IMR-90 (cell line): ENCODE data around the gene KCNIP3. TPM values are rescaled to one million over a fixed set of nuclear protein-coding genes. Genes with fewer than 3 reads are reported as not detected.

Source experiments
- ATAC-seq: fragments of 200-7000 bp; cut with Tn5 transposase; 2 replicates; pipeline ENCODE4 v1.9.1; 2020; ENCODE audit warnings: low read depth, mild to moderate bottlenecking, moderate library complexity
- BruUV-seq: library from RNA; stranded (reverse); fragments of 400-500 nt; replicated peaks from 2 replicates; lab custom pipeline; 2021; lab: Mats Ljungman, UMichigan
- CTCF ChIA-PET: fragments of 300-600 bp; formaldehyde crosslinking; extraction: SDS; loops from one replicate; lab custom pipeline; 2021; ENCODE audit warnings: antibody characterized with exemption; lab: Yijun Ruan, JAX
- POLR2A ChIA-PET: fragments of 300-600 bp; sonication (Branson Sonifier 250); formaldehyde crosslinking; loops from one replicate; lab custom pipeline; 2022; ENCODE audit warnings: antibody characterized with exemption; ENCODE audit not compliant: unreplicated experiment; lab: Charles Lee
- DNase-seq: peaks from one replicate; pipeline ENCODE4 v3.0.0; 2013
- H2AFZ ChIP-seq: replicated peaks from 2 replicates; pipeline ENCODE3; 2013; ENCODE audit warnings: low read length, mild to moderate bottlenecking; ENCODE audit not compliant: poor library complexity
- H2AK5ac ChIP-seq: 2 replicates; pipeline ENCODE4 v1.6.1; 2013; ENCODE audit warnings: low read depth, low read length, inconsistent platforms
- H2AK9ac ChIP-seq: replicated peaks from 2 replicates; pipeline ENCODE3; 2013; ENCODE audit warnings: mild to moderate bottlenecking, low read depth, low read length, moderate library complexity; ENCODE audit not compliant: poor library complexity
- H2BK120ac ChIP-seq: 2 replicates; pipeline ENCODE4 v1.6.1; 2013; ENCODE audit warnings: low read depth, low read length, inconsistent platforms
- H2BK15ac ChIP-seq: 3 replicates; pipeline ENCODE4 v1.6.1; 2013; ENCODE audit warnings: low read depth, low read length, inconsistent platforms
- H2BK20ac ChIP-seq: 2 replicates; pipeline ENCODE4 v1.6.1; 2013; ENCODE audit warnings: low read depth, mild to moderate bottlenecking, inconsistent platforms, low read length, moderate library complexity
- H2BK5ac ChIP-seq: 2 replicates; pipeline ENCODE4 v1.6.1; 2013; ENCODE audit warnings: mild to moderate bottlenecking, low read depth, low read length, inconsistent platforms; ENCODE audit not compliant: poor library complexity, severe bottlenecking
- H3K14ac ChIP-seq: replicated peaks from 2 replicates; pipeline ENCODE4 v1.6.1; 2013; ENCODE audit warnings: low read depth, low read length, inconsistent platforms
- H3K18ac ChIP-seq: 2 replicates; pipeline ENCODE4 v1.6.1; 2013; ENCODE audit warnings: low read depth, low read length, control low read depth
- H3K23ac ChIP-seq: 2 replicates; pipeline ENCODE4 v1.6.1; 2013; ENCODE audit warnings: low read depth, low read length, inconsistent platforms
- H3K27ac ChIP-seq: 2 replicates; pipeline ENCODE4 v1.5.1; 2013; ENCODE audit warnings: mild to moderate bottlenecking, control low read depth, low read length; ENCODE audit not compliant: insufficient read depth
- H3K27me3 ChIP-seq: 2 replicates; pipeline ENCODE4 v1.6.1; 2013; ENCODE audit warnings: low read length; ENCODE audit not compliant: control insufficient read depth, insufficient read depth
- H3K36me3 ChIP-seq: 2 replicates; pipeline ENCODE4 v1.6.1; 2013; ENCODE audit warnings: low read length, mixed read lengths; ENCODE audit not compliant: control insufficient read depth, insufficient read depth
- H3K4ac ChIP-seq: 2 replicates; pipeline ENCODE4 v1.6.1; 2013; ENCODE audit warnings: low read depth, low read length, inconsistent platforms
- H3K4me1 ChIP-seq: 2 replicates; pipeline ENCODE4 v1.6.1; 2013; ENCODE audit warnings: low read length, mixed read lengths; ENCODE audit not compliant: control insufficient read depth, insufficient read depth
- H3K4me2 ChIP-seq: 2 replicates; pipeline ENCODE4 v1.6.1; 2013; ENCODE audit warnings: low read depth, mild to moderate bottlenecking, control low read depth, low read length, moderate library complexity
- H3K4me3 ChIP-seq: 2 replicates; pipeline ENCODE4 v1.5.1; 2013; ENCODE audit warnings: low read depth, mild to moderate bottlenecking, control low read depth, low read length, moderate library complexity; ENCODE audit not compliant: insufficient read depth
- H3K56ac ChIP-seq: 2 replicates; pipeline ENCODE4 v1.6.1; 2013; ENCODE audit warnings: low read length, inconsistent platforms; ENCODE audit not compliant: insufficient read depth; ENCODE audit errors: extremely low read depth
- H3K79me1 ChIP-seq, 2 experiments: 2 replicates each; pipeline ENCODE4 v1.6.1; 2013; ENCODE audit warnings: low read length in 2 of 2, inconsistent platforms in 1 of 2, low read depth in 1 of 2
- H3K9ac ChIP-seq: 2 replicates; pipeline ENCODE4 v1.6.1; 2013; ENCODE audit warnings: low read depth, low read length, control low read depth
- H3K9me1 ChIP-seq: 2 replicates; pipeline ENCODE4 v1.6.1; 2013; ENCODE audit warnings: low read length, inconsistent platforms; ENCODE audit not compliant: insufficient read depth
- H3K9me3 ChIP-seq: 2 replicates; pipeline ENCODE4 v1.6.1; 2013; ENCODE audit warnings: low read length; ENCODE audit not compliant: control insufficient read depth, insufficient read depth
- H4K20me1 ChIP-seq: 2 replicates; pipeline ENCODE4 v1.6.1; 2013; ENCODE audit warnings: low read length, inconsistent platforms; ENCODE audit not compliant: insufficient read depth
- H4K5ac ChIP-seq: 2 replicates; pipeline ENCODE4 v1.6.1; 2013; ENCODE audit warnings: mild to moderate bottlenecking, low read depth, low read length, control low read depth
- H4K8ac ChIP-seq, 2 experiments: 2 replicates each; pipeline ENCODE4 v1.6.1; 2013; ENCODE audit warnings: low read depth in 2 of 2, low read length in 2 of 2, control low read depth in 1 of 2, inconsistent platforms in 1 of 2
- H4K91ac ChIP-seq: 2 replicates; pipeline ENCODE4 v1.6.1; 2013; ENCODE audit warnings: low read depth, low read length, inconsistent platforms; ENCODE audit not compliant: insufficient read depth
- CEBPB ChIP-seq: IDR thresholded peaks from 2 replicates; pipeline ENCODE4 v1.6.1; 2012; ENCODE audit warnings: low read depth, low read length, improper control_type of control experiment
- FOS ChIP-seq: fragments of 150-350 bp; IDR thresholded peaks from 2 replicates; pipeline ENCODE4 v1.6.1; 2016; ENCODE audit warnings: low read depth, low read length
- MAFK ChIP-seq: IDR thresholded peaks from 2 replicates; pipeline ENCODE4 v1.6.1; 2012; ENCODE audit warnings: low read depth, low read length, improper control_type of control experiment
- POLR2A ChIP-seq: IDR thresholded peaks from 2 replicates; pipeline ENCODE4 v1.6.1; 2012; ENCODE audit warnings: mild to moderate bottlenecking, low read depth, low read length
- RCOR1 ChIP-seq: IDR thresholded peaks from 2 replicates; pipeline ENCODE4 v1.6.1; 2012; ENCODE audit warnings: mild to moderate bottlenecking, low read length, improper control_type of control experiment; ENCODE audit not compliant: insufficient replicate concordance
- WGBS, 2 experiments: methylation state at CpG; one replicate each; pipeline versions ENCODE4 v1.1.5 to v1.1.7; 2013; ENCODE audit warnings: missing lambda C conversion rate in 2 of 2; ENCODE audit not compliant: insufficient read length in 1 of 2; ENCODE audit errors: extremely low coverage in 2 of 2; 5-methylcytosine and 5-hydroxymethylcytosine counted together
- dilution Hi-C: fragments of 300-500 bp; cut with HindIII; formaldehyde crosslinking; loops from one replicate; pipeline ENCODE4 v1.14.3; 2018; ENCODE audit warnings: low sequenced_read_pairs; ENCODE audit not compliant: unreplicated experiment
- in situ Hi-C: fragments of 300-500 bp; cut with MboI; formaldehyde crosslinking; loops from 3 replicates; pipeline ENCODE4 v1.14.3; 2019; ENCODE audit warnings: low sequenced_read_pairs, inconsistent platforms, mixed read lengths
- intact Hi-C: fragments of 100-400 bp; cut with micrococcal nuclease; formaldehyde crosslinking; loops from 2 replicates; pipeline ENCODE4 v1.10.0; 2022
- polyA plus RNA-seq, 3 experiments: library from polyadenylated mRNA; depleted of rRNA; stranded (reverse); fragments of >200 nt; gene quantifications; 2 replicates each; pipeline ENCODE4 v1.2.3, GENCODE V29; 2012; ENCODE audit warnings: low replicate concordance in 1 of 3
- total RNA-seq: library from RNA; depleted of rRNA; stranded (reverse); fragments of >200 nt; gene quantifications from 2 replicates; pipeline ENCODE4 v1.2.3, GENCODE V29; 2012
- TF ChIP-seq, protein P1 (sequence below): fragments of 150-350 bp; IDR thresholded peaks from 2 replicates; pipeline ENCODE4 v1.6.1; 2017; ENCODE audit warnings: mild to moderate bottlenecking, antibody characterized with exemption, low read length, low read depth

Gene KCNIP3
- total and polyA plus RNA-seq, 2 of the 4 experiments (the other 2 are of a cell fraction) = 0.72 to 1.4 TPM

DNA sequence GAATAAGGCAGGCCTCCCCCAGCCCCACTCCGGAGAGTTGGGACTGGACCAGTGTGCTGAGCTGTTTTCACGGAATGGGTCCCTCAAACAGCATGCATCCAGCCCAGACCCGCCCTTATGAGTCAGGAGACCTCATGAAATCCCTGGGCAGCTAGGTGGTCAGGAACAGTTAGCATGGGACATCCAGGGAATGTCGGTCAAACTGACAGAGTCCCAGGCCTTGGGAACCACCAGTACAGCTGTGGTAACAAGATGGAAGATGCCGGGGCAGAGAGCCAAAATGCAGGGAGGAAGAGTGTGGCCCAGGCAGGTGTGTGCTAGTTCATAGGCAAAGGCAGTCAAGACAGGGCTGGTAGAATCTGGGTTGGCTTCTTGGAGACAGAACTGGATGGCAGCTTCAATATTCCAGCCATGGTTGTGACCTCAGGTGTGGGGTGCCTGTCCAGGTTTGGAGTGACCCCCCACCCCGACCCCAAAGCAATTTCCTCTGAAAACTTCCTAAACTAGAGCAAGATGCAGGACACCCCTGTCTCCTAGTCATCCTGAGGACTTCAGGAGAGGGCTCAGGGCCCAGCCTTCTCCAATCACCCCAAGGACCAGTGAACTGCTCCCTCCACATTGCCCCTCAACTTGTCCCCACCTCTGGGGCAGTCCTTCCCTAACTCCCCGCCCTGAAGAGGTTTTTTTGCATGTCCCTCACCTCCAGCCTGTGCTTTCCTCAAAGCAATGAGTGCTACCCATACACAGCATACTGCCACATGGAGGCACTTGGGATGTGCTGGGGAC lies 46.5 kb downstream of the KCNIP3 start:
- 65% methylated on average over 5 of the region's 7 CpGs; no CpG with 5 or more reads in 1 of the 2 experiments for WGBS, 2 experiments
- no TSS peak for BruUV-seq
- H2AK5ac ChIP-seq = no peak overlapping the region
- no peak overlapping the region for H4K5ac ChIP-seq
- ChIA-PET CTCF (interaction anchor here (1.1 kb wide), 1 partner anchor 44 kb away, joined by 3 read pairs; no protein-coding TSS in a partner anchor), POLR2A (interaction anchor here (0.6 kb wide), 1 partner anchor 131 kb away, joined by 4 read pairs; no protein-coding TSS in a partner anchor)
- H3K27me3 ChIP-seq = peaks cover 35% of the 10 kb centered on the region
- intact Hi-C loops (loop anchor here (2.0 kb wide), 1 partner anchor 59 kb away; the partner anchor contains the start of gene FAHD2A), dilution Hi-C loops (no loop called here), in situ Hi-C loops (no loop called here)
- ATAC-seq (no peak), DNase-seq (no peak)
- no peak overlapping the region for H3K23ac ChIP-seq
- no peaks in the 10 kb centered on the region for H3K9me3 ChIP-seq
- no peak overlapping the region for H3K27ac ChIP-seq
- no peak overlapping the region for H3K56ac ChIP-seq
- peaks cover 3% of the 10 kb centered on the region; the same call in 1 of the 2 replicates for H3K4me1 ChIP-seq
- no peak overlapping the region for H2BK120ac ChIP-seq
- H2BK15ac ChIP-seq = no peak overlapping the region
- H3K4me3 ChIP-seq = no peak overlapping the region
- no peak overlapping the region for H3K4ac ChIP-seq
- H3K4me2 ChIP-seq = no peak overlapping the region
- no peak overlapping the region for H3K14ac ChIP-seq
- H4K8ac ChIP-seq = no peak overlapping the region
- H2BK20ac ChIP-seq = no peak overlapping the region
- TF ChIP-seq CEBPB (no peak), POLR2A (no peak), FOS (no peak), MAFK (no peak), RCOR1 (no peak)
- TF ChIP-seq, protein P1, sequence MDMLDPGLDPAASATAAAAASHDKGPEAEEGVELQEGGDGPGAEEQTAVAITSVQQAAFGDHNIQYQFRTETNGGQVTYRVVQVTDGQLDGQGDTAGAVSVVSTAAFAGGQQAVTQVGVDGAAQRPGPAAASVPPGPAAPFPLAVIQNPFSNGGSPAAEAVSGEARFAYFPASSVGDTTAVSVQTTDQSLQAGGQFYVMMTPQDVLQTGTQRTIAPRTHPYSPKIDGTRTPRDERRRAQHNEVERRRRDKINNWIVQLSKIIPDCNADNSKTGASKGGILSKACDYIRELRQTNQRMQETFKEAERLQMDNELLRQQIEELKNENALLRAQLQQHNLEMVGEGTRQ = no peak
- no peak overlapping the region for H3K9ac ChIP-seq
- H3K36me3 ChIP-seq = no peaks in the 10 kb centered on the region
- no peak overlapping the region for H2AFZ ChIP-seq
- no peaks in the 10 kb centered on the region for H3K9me1 ChIP-seq
- H4K91ac ChIP-seq = no peak overlapping the region
- no peak overlapping the region for H2AK9ac ChIP-seq
- H2BK5ac ChIP-seq = no peak overlapping the region
- no peak overlapping the region for H3K18ac ChIP-seq
- H3K79me1 ChIP-seq = no peaks in the 10 kb centered on the region
- H4K20me1 ChIP-seq = no peaks in the 10 kb centered on the region
